ENCODE measurements around the gene ORAI1. TPM values are rescaled to one million over a fixed set of nuclear protein-coding genes. Genes with fewer than 3 reads are reported as not detected.

ORAI1 gene
- total and polyA plus RNA-seq, 8 donors: 8.9 to 39.5 (median 13.0) TPM

DNA sequence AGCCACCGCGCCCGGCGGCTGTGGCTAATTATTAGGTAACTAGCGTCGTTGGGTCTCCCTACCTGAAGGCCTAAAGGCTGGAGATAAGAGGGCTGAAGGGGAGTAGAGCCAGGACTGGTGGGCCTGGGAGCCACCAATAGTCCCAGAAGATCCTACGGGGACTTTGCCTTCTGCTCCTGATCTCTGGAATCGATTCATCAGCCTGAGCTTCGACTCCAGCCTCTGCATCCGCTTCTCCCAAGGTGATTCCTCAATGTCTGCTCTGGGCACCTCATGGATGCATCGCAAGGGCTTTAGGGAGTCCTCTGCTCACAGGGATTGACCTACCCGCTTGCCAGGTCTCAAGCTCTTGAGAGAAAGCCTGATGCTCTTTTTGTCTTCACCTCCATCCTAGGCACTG lies 30.8 kb upstream of the ORAI1 start:
- intact Hi-C loops (cut with DNase I): no loop called here
- TF ChIP-seq, protein P1, sequence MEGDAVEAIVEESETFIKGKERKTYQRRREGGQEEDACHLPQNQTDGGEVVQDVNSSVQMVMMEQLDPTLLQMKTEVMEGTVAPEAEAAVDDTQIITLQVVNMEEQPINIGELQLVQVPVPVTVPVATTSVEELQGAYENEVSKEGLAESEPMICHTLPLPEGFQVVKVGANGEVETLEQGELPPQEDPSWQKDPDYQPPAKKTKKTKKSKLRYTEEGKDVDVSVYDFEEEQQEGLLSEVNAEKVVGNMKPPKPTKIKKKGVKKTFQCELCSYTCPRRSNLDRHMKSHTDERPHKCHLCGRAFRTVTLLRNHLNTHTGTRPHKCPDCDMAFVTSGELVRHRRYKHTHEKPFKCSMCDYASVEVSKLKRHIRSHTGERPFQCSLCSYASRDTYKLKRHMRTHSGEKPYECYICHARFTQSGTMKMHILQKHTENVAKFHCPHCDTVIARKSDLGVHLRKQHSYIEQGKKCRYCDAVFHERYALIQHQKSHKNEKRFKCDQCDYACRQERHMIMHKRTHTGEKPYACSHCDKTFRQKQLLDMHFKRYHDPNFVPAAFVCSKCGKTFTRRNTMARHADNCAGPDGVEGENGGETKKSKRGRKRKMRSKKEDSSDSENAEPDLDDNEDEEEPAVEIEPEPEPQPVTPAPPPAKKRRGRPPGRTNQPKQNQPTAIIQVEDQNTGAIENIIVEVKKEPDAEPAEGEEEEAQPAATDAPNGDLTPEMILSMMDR (IDR thresholded peaks at IDR 0.05): no peak

DNA sequence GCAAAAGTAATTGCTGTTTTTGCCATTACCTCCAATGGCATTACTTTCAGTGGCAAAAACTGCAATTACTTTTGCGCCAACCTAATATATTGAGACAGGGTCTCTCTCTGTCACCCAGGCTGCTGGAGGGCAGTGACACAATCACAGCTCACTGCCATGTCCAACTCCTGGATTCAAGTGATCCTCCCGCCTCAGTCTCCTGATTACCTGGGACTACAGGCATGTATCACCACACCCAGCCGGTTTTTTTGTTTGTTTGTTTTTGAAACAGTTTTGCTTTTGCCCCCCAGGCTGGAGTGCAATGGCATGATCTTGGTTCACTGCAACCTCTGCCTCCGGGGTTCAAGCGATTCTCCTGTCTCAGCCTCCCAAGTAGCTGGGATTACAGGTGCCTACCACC lies 29.8 kb upstream of the ORAI1 start:
- Histone ChIP-seq H3K4me1 (no peaks in the 10 kb centered on the region), H3K4me3 (no peak overlapping the region), H3K36me3 (no peaks in the 10 kb centered on the region), H3K27me3 (no peaks in the 10 kb centered on the region), H3K27ac (no peak overlapping the region), H3K9me3 (no peaks in the 10 kb centered on the region)
- intact Hi-C loops (cut with DNase I): no loop called here
- TF ChIP-seq, protein P1 (IDR thresholded peaks at IDR 0.05): no peak
- no peak for DNase-seq
- ATAC-seq: no peak

More for the DNA sequence above, 30.8 kb upstream of the ORAI1 start:
- DNase-seq: no peak
- H3K9me3 ChIP-seq: no peaks in the 10 kb centered on the region
- ATAC-seq: no peak
- H3K4me1 ChIP-seq: peaks cover 0 to 8% of the 10 kb centered on the region in 2 donors
- H3K36me3 ChIP-seq: no peaks in the 10 kb centered on the region
- no peak overlapping the region for H3K4me3 ChIP-seq
- H3K27ac ChIP-seq: no peak overlapping the region
- no peaks in the 10 kb centered on the region for H3K27me3 ChIP-seq

DNA sequence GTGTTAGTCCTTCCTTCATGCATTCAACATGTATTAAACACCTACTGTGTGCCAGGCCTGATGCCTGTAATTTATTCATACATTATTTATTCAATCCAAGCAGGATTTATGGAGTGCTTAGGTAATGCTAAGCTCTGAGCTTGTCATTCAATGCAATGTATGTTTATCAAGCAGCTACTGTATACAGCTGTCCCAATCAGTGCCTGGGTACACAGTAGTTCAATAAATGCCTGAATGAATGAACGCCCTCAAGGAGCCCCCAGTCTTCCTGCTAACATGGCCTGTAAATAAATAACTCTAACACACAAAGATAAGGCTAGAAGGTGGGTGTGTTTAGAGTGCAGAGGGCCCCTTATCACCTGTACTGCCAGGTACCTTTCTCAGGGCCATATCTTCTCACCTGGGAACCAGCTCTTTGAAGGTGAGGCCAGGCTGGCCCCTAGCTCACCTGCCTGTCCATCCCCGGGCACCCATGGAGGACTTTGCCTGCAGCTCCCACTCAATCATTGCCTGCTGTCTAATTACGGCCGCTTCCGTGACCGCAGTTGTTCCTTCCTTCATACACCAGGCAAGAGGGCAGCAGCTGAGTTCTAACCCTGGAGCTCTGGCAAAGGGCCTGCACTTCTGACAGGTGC lies 25.5 kb upstream of the ORAI1 start:
- DNase-seq (no peak), ATAC-seq (no peak)
- no peak overlapping the region for H3K4me3 ChIP-seq
- H3K36me3 ChIP-seq: no peaks in the 10 kb centered on the region
- H3K27me3 ChIP-seq: no peaks in the 10 kb centered on the region
- intact Hi-C loops (cut with DNase I): no loop called here
- H3K27ac ChIP-seq: no peak overlapping the region
- H3K4me1 ChIP-seq: no peaks in the 10 kb centered on the region
- H3K9me3 ChIP-seq: no peaks in the 10 kb centered on the region
- TF ChIP-seq, protein P1 (IDR thresholded peaks at IDR 0.05): no peak

DNA sequence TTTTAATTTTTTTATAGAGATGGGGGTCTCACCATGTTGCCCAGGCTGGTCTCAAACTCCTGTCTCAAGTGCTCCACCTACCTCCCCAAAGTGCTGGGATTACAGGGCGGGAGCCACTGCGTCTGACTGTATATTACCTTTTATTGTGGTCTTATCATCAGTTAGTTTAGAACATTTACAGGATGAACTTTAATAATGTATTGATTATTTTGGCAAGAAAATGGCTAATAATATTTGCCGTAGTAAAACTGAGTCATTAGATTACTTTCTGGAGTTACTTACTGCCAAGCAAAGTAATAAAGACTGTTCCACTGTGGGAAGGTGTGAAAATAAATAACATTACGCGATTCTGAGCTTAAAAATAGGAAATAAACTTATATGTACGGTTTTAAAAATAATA lies 23.6 kb upstream of the ORAI1 start:
- TF ChIP-seq, protein P1 (IDR thresholded peaks at IDR 0.05): no peak
- Histone ChIP-seq H3K4me1 (no peaks in the 10 kb centered on the region), H3K9me3 (no peaks in the 10 kb centered on the region), H3K4me3 (no peak overlapping the region), H3K27ac (no peak overlapping the region), H3K36me3 (no peaks in the 10 kb centered on the region), H3K27me3 (no peaks in the 10 kb centered on the region)
- intact Hi-C loops (cut with DNase I): no loop called here
- DNase-seq: no peak
- no peak for ATAC-seq

DNA sequence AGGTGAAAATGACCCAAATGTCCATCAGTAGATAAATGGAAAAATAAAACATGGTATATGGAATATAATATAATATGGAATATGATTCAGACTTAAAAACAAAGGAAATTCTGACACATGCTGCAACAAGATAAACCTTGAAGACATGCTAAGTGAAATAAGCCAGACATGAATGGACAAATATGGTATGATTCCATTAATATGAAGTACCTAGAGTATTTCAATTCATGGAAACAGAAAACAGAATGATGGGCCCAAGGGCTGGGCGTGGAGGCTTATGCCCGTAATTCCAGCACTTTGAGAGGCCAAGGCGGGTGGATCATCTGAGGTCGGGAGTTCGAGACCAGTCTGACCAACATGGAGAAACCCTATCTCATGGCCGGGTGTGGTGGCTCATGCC lies 22.7 kb upstream of the ORAI1 start:
- no peaks in the 10 kb centered on the region for H3K36me3 ChIP-seq
- ATAC-seq: no peak

More for the DNA sequence above, 22.7 kb upstream of the ORAI1 start:
- H3K27me3 ChIP-seq: no peaks in the 10 kb centered on the region
- DNase-seq: no peak
- no peaks in the 10 kb centered on the region for H3K9me3 ChIP-seq
- no peak overlapping the region for H3K4me3 ChIP-seq
- intact Hi-C loops (cut with DNase I): no loop called here
- no peaks in the 10 kb centered on the region for H3K4me1 ChIP-seq
- no peak overlapping the region for H3K27ac ChIP-seq
- TF ChIP-seq, protein P1 (IDR thresholded peaks at IDR 0.05): no peak

Measured in left lung (tissue), 10 donors.